ENCODE data around the gene UPK3B. TPM values are rescaled to one million over a fixed set of nuclear protein-coding genes. Genes with fewer than 3 reads are reported as not detected.
"Not testable (repeated sequence)": the region's sequence is repeated elsewhere in the genome, so short reads cannot be mapped to it uniquely, and the experiment has no call there.

Gene UPK3B
- total RNA-seq, 1 donor from 2014 or later = 0.64 TPM

GRCh38 chr7:76505168-76506080, 4.9 kb upstream of the UPK3B start:
- Histone ChIP-seq H2AFZ (ENCODE audit: low read depth, low read length) (no peak overlapping the region), H3K27ac (ENCODE audit: low read depth, low read length) (no peak overlapping the region), H3K9ac (ENCODE audit: low read length) (no peak overlapping the region), H4K20me1 (ENCODE audit: insufficient read depth, low read length) (no peaks in the 10 kb centered on the region), H3K4me3 (ENCODE audit: insufficient read depth, low read depth, low read length) (no peak overlapping the region), H3K9me3 (ENCODE audit: insufficient read depth, low read depth, low read length) (no peaks in the 10 kb centered on the region), H3K79me2 (ENCODE audit: insufficient read depth, low read length) (no peaks in the 10 kb centered on the region), H3K36me3 (ENCODE audit: insufficient read depth, low read length) (no peaks in the 10 kb centered on the region), H3K4me1 (ENCODE audit: insufficient read depth, low read length) (peaks cover 5% of the 10 kb centered on the region), H3K4me2 (ENCODE audit: low read length) (no peak overlapping the region), H3K27me3 (ENCODE audit: insufficient read depth, low read length) (no peaks in the 10 kb centered on the region)
- Mint-ChIP-seq H3K9me3 (ENCODE audit: unreplicated experiment) (peaks cover 2% of the 10 kb centered on the region), H3K4me3 (ENCODE audit: unreplicated experiment) (no peak overlapping the region), H3K36me3 (ENCODE audit: low read depth, unreplicated experiment) (peaks cover 6% of the 10 kb centered on the region), H3K27ac (ENCODE audit: unreplicated experiment) (no peak overlapping the region), H3K4me1 (ENCODE audit: low read depth, unreplicated experiment) (peaks cover 15% of the 10 kb centered on the region), H3K27me3 (ENCODE audit: low read depth, unreplicated experiment) (no peaks in the 10 kb centered on the region)
- no peak for TF ChIP-seq CTCF (IDR thresholded peaks at IDR 0.05; ENCODE audit: insufficient read depth, low read depth, low read length)
- no peak for TF ChIP-seq EZH2 (IDR thresholded peaks at IDR 0.05; ENCODE audit: insufficient read depth, low read length)
- DNase-seq (ENCODE audit: low read depth) (no peak), FAIRE-seq (no peak)

- FAIRE-seq (no peak), DNase-seq (ENCODE audit: low read depth) (no peak)
- peaks cover 5% of the 10 kb centered on the region for H3K4me1 ChIP-seq (ENCODE audit: insufficient read depth, low read length)
- H3K27me3 Mint-ChIP-seq (ENCODE audit: low read depth, unreplicated experiment) = no peaks in the 10 kb centered on the region
- TF ChIP-seq EZH2 (IDR thresholded peaks at IDR 0.05; ENCODE audit: insufficient read depth, low read length) = no peak
- no peak for TF ChIP-seq CTCF (IDR thresholded peaks at IDR 0.05; ENCODE audit: insufficient read depth, low read depth, low read length)
- no peaks in the 10 kb centered on the region for H3K36me3 ChIP-seq (ENCODE audit: insufficient read depth, low read length)
- H3K79me2 ChIP-seq (ENCODE audit: insufficient read depth, low read length) = no peaks in the 10 kb centered on the region
- H4K20me1 ChIP-seq (ENCODE audit: insufficient read depth, low read length) = no peaks in the 10 kb centered on the region
- H3K9me3 Mint-ChIP-seq (ENCODE audit: unreplicated experiment) = peaks cover 2% of the 10 kb centered on the region
- no peak overlapping the region for H3K4me2 ChIP-seq (ENCODE audit: low read length)
- no peak overlapping the region for H3K27ac ChIP-seq (ENCODE audit: low read depth, low read length)
- no peaks in the 10 kb centered on the region for H3K27me3 ChIP-seq (ENCODE audit: insufficient read depth, low read length)
- H3K36me3 Mint-ChIP-seq (ENCODE audit: low read depth, unreplicated experiment) = peaks cover 6% of the 10 kb centered on the region
- H3K9ac ChIP-seq (ENCODE audit: low read length) = no peak overlapping the region
- H3K27ac Mint-ChIP-seq (ENCODE audit: unreplicated experiment) = no peak overlapping the region
- H3K9me3 ChIP-seq (ENCODE audit: insufficient read depth, low read depth, low read length) = no peaks in the 10 kb centered on the region
- no peak overlapping the region for H2AFZ ChIP-seq (ENCODE audit: low read depth, low read length)
- no peak overlapping the region for H3K4me3 ChIP-seq (ENCODE audit: insufficient read depth, low read depth, low read length)
- H3K4me1 Mint-ChIP-seq (ENCODE audit: low read depth, unreplicated experiment) = peaks cover 15% of the 10 kb centered on the region
- no peak overlapping the region for H3K4me3 Mint-ChIP-seq (ENCODE audit: unreplicated experiment)
These were observed 4.3 kb upstream of the UPK3B start for GRCh38 chr7:76506081-76506440.

- not testable (repeated sequence) for H3K27me3 ChIP-seq (ENCODE audit: insufficient read depth, low read length); DNase-seq (ENCODE audit: low read depth); H3K9me3 ChIP-seq (ENCODE audit: insufficient read depth, low read depth, low read length); H3K36me3 Mint-ChIP-seq (ENCODE audit: low read depth, unreplicated experiment); H3K27ac ChIP-seq (ENCODE audit: low read depth, low read length); H3K27ac Mint-ChIP-seq (ENCODE audit: unreplicated experiment); H3K4me1 ChIP-seq (ENCODE audit: insufficient read depth, low read length); H3K36me3 ChIP-seq (ENCODE audit: insufficient read depth, low read length); H3K27me3 Mint-ChIP-seq (ENCODE audit: low read depth, unreplicated experiment); H3K4me3 ChIP-seq (ENCODE audit: insufficient read depth, low read depth, low read length); H3K4me2 ChIP-seq (ENCODE audit: low read length); H2AFZ ChIP-seq (ENCODE audit: low read depth, low read length); FAIRE-seq; H3K79me2 ChIP-seq (ENCODE audit: insufficient read depth, low read length); H3K4me3 Mint-ChIP-seq (ENCODE audit: unreplicated experiment); H3K9ac ChIP-seq (ENCODE audit: low read length); H4K20me1 ChIP-seq (ENCODE audit: insufficient read depth, low read length); H3K9me3 Mint-ChIP-seq (ENCODE audit: unreplicated experiment)
- H3K4me1 Mint-ChIP-seq (ENCODE audit: low read depth, unreplicated experiment) = peaks cover 14% of the 10 kb centered on the region
These were observed 3.7 kb upstream of the UPK3B start for GRCh38 chr7:76506643-76507042.

Data from astrocyte (in vitro differentiated cells and primary cell).